Measurements from ENCODE around the gene BAX. TPM values are rescaled to one million over a fixed set of nuclear protein-coding genes. Genes with fewer than 3 reads are reported as not detected.

Gene BAX
- total and polyA plus RNA-seq, 4 donors = 10.5 to 27.0 (median 14.8) TPM

GRCh38 chr19:48913114-48913889 is 41.4 kb upstream of the BAX start:
- TF ChIP-seq NR2F2 (IDR thresholded peaks at IDR 0.05) = no peak
- H3K36me3 ChIP-seq (ENCODE audit: control insufficient read depth in 4 of 4, insufficient read depth in 3 of 4, low read depth in 1 of 4, low read length in 3 of 4) = peaks cover 16 to 56% (median 45%) of the 10 kb centered on the region in 4 donors
- 94% methylated on average over 9 of the region's 9 CpGs for WGBS

DNA sequence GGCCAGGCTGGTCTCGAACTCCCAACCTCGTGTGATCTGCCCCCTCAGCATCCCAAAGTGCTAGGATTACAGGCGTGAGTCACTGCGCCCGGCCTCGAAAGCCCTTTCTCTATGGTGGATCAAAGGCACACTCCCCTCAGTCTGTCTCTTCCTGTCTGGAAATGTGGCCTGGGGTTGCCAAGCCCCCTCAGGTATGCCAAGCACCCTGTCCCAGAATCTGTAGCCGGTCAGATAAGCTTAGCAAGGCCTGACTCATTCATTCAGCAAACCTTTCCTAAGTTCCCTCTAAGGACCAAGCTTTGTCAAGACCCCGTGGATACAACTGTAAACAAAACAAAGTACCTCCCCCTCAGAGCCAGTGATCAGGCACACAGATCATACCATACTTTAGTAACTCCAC is 40.5 kb upstream of the BAX start:
- Histone ChIP-seq H3K27me3 (ENCODE audit: control insufficient read depth in 4 of 4, insufficient read depth in 4 of 4, low read length in 3 of 4) (no peaks in the 10 kb centered on the region), H3K27ac (ENCODE audit: low read depth in 1 of 2, low read length in 2 of 2) (no peak overlapping the region), H3K4me1 (ENCODE audit: control insufficient read depth in 4 of 4, insufficient read depth in 4 of 4, low read length in 3 of 4) (peaks cover 0 to 6% (median 0%) of the 10 kb centered on the region in 4 donors), H3K9me3 (ENCODE audit: control insufficient read depth in 4 of 4, low read length in 3 of 4) (no peaks in the 10 kb centered on the region), H3K36me3 (ENCODE audit: control insufficient read depth in 4 of 4, insufficient read depth in 3 of 4, low read depth in 1 of 4, low read length in 3 of 4) (peaks cover 22 to 65% (median 53%) of the 10 kb centered on the region in 4 donors), H3K9ac (ENCODE audit: low read depth in 1 of 2, low read length in 2 of 2) (no peak overlapping the region), H3K4me3 (ENCODE audit: low read depth in 1 of 3, low read length in 3 of 3) (no peak overlapping the region)
- no peak for TF ChIP-seq SP1 (IDR thresholded peaks at IDR 0.05)
- TF ChIP-seq NR2F2 (IDR thresholded peaks at IDR 0.05) = no peak
- TF ChIP-seq ZBTB33 (IDR thresholded peaks at IDR 0.05) = no peak
- no peak for TF ChIP-seq REST (IDR thresholded peaks at IDR 0.05)
- no peak for TF ChIP-seq RXRA (IDR thresholded peaks at IDR 0.05)
- TF ChIP-seq, protein P1, sequence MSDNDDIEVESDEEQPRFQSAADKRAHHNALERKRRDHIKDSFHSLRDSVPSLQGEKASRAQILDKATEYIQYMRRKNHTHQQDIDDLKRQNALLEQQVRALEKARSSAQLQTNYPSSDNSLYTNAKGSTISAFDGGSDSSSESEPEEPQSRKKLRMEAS (IDR thresholded peaks at IDR 0.05) = no peak
- TF ChIP-seq HNF4G (IDR thresholded peaks at IDR 0.05) = no peak
- TF ChIP-seq TAF1 (conservative IDR thresholded peaks at IDR 0.05) = no peak
- no peak for TF ChIP-seq YY1 (IDR thresholded peaks at IDR 0.05)
- TF ChIP-seq HNF4A (conservative IDR thresholded peaks at IDR 0.05) = no peak
- no peak for TF ChIP-seq EGR1 (IDR thresholded peaks at IDR 0.05; ENCODE audit: low read depth in 2 of 2)
- TF ChIP-seq, protein P2, sequence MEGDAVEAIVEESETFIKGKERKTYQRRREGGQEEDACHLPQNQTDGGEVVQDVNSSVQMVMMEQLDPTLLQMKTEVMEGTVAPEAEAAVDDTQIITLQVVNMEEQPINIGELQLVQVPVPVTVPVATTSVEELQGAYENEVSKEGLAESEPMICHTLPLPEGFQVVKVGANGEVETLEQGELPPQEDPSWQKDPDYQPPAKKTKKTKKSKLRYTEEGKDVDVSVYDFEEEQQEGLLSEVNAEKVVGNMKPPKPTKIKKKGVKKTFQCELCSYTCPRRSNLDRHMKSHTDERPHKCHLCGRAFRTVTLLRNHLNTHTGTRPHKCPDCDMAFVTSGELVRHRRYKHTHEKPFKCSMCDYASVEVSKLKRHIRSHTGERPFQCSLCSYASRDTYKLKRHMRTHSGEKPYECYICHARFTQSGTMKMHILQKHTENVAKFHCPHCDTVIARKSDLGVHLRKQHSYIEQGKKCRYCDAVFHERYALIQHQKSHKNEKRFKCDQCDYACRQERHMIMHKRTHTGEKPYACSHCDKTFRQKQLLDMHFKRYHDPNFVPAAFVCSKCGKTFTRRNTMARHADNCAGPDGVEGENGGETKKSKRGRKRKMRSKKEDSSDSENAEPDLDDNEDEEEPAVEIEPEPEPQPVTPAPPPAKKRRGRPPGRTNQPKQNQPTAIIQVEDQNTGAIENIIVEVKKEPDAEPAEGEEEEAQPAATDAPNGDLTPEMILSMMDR (IDR thresholded peaks at IDR 0.05; ENCODE audit: low read depth, low read length, missing input control) = no peak
- TF ChIP-seq, protein P3, sequence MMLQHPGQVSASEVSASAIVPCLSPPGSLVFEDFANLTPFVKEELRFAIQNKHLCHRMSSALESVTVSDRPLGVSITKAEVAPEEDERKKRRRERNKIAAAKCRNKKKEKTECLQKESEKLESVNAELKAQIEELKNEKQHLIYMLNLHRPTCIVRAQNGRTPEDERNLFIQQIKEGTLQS (IDR thresholded peaks at IDR 0.05) = no peak
- no peak for TF ChIP-seq RAD21 (IDR thresholded peaks at IDR 0.05)
- TF ChIP-seq FOXA2 (IDR thresholded peaks at IDR 0.05) = no peak
- TF ChIP-seq JUND (IDR thresholded peaks at IDR 0.05) = no peak
- TF ChIP-seq GABPA (IDR thresholded peaks at IDR 0.05 in 1 of 2, conservative IDR thresholded peaks at IDR 0.05 in 1 of 2) = no peak
- WGBS = 95% methylated on average over 8 of the region's 8 CpGs
- DNase-seq (ENCODE audit: low spot score) = no peak

More at GRCh38 chr19:48913114-48913889, 41.4 kb upstream of the BAX start:
- no peak overlapping the region for H3K27ac ChIP-seq (ENCODE audit: low read depth in 1 of 2, low read length in 2 of 2)
- H3K4me1 ChIP-seq (ENCODE audit: control insufficient read depth in 4 of 4, insufficient read depth in 4 of 4, low read length in 3 of 4) = peaks cover 0 to 13% (median 4%) of the 10 kb centered on the region in 4 donors
- no peaks in the 10 kb centered on the region for H3K9me3 ChIP-seq (ENCODE audit: control insufficient read depth in 4 of 4, low read length in 3 of 4)
- H3K9ac ChIP-seq (ENCODE audit: low read depth in 1 of 2, low read length in 2 of 2) = no peak overlapping the region
- DNase-seq (ENCODE audit: low spot score) = no peak
- H3K27me3 ChIP-seq (ENCODE audit: control insufficient read depth in 4 of 4, insufficient read depth in 4 of 4, low read length in 3 of 4) = no peaks in the 10 kb centered on the region
- no peak overlapping the region for H3K4me3 ChIP-seq (ENCODE audit: low read depth in 1 of 3, low read length in 3 of 3)

All from liver (tissue), 9 donors.